SK-N-SH (cell line): ENCODE measurements around the gene SORBS2. TPM values are rescaled to one million over a fixed set of nuclear protein-coding genes. Genes with fewer than 3 reads are reported as not detected.

ENCODE experiments used
- CTCF ChIA-PET: fragments of 300-600, 350-600 bp; formaldehyde crosslinking; extraction: SDS; loops from one replicate; lab custom pipeline; 2021; lab: Yijun Ruan, JAX
- POLR2A ChIA-PET: fragments of 350-600 bp; sonication (Branson Sonifier 250); formaldehyde crosslinking; extraction: SDS; loops from one replicate; lab custom pipeline; 2020; ENCODE audit warnings: antibody characterized with exemption, inconsistent platforms; lab: Yijun Ruan, JAX
- DNase-seq: peaks from one replicate; pipeline ENCODE4 v3.0.0; 2012
- H2AFZ ChIP-seq: fragments of 200-600 bp; sonication (generic); 2 replicates; pipeline ENCODE4 v1.8.1; 2016; ENCODE audit warnings: antibody characterized with exemption, mild to moderate bottlenecking, low read depth
- H3F3A ChIP-seq: fragments of 200-600 bp; sonication (generic); replicated peaks from 2 replicates; pipeline ENCODE3; 2016; ENCODE audit warnings: antibody characterized with exemption, mild to moderate bottlenecking; ENCODE audit not compliant: insufficient read depth
- H3K27ac ChIP-seq, 2 experiments: fragments of 200-500 bp in 1 of 2; fragments of 200-600 bp in 1 of 2; sonication (Bioruptor generic) in 1 of 2; sonication (generic), shearing (Covaris generic) in 1 of 2; 2 replicates each; pipeline versions ENCODE4 v1.5.1 to v1.6.1; 2014 to 2016; ENCODE audit warnings: low read depth in 2 of 2, inconsistent platforms in 1 of 2, low read length in 1 of 2, mild to moderate bottlenecking in 1 of 2, mixed read lengths in 1 of 2
- H3K27me3 ChIP-seq: fragments of 200-600 bp; sonication (generic), shearing (Covaris generic); 2 replicates; pipeline ENCODE4 v1.6.1; 2016; ENCODE audit warnings: mixed run types; ENCODE audit not compliant: insufficient read depth
- H3K36me3 ChIP-seq, 2 experiments: fragments of 200-500 bp in 1 of 2; fragments of 200-600 bp in 1 of 2; sonication (Bioruptor generic) in 1 of 2; sonication (generic) in 1 of 2; replicated peaks in 1 of 2; 2 replicates each; pipeline versions ENCODE3 to v1.5.1; 2014 to 2016; ENCODE audit warnings: low read length in 1 of 2, mild to moderate bottlenecking in 1 of 2; ENCODE audit not compliant: insufficient read depth in 2 of 2, control insufficient read depth in 1 of 2
- H3K4me1 ChIP-seq, 2 experiments: fragments of 200-500 bp in 1 of 2; fragments of 200-600 bp in 1 of 2; sonication (Bioruptor generic) in 1 of 2; sonication (generic), shearing (Covaris generic) in 1 of 2; 2 replicates each; pipeline versions ENCODE4 v1.5.1 to v1.6.1; 2014 to 2016; ENCODE audit warnings: low read depth in 1 of 2, low read length in 1 of 2, mixed run types in 1 of 2; ENCODE audit not compliant: insufficient read depth in 2 of 2, control insufficient read depth in 1 of 2
- H3K4me2 ChIP-seq: fragments of 200-600 bp; sonication (generic), shearing (Covaris generic); 2 replicates; pipeline ENCODE4 v1.6.1; 2017; ENCODE audit warnings: mixed run types
- H3K4me3 ChIP-seq, 2 experiments: fragments of 200-500 bp in 1 of 2; fragments of 200-600 bp in 1 of 2; sonication (Bioruptor generic) in 1 of 2; sonication (generic), shearing (Covaris generic) in 1 of 2; 2 replicates each; pipeline versions ENCODE4 v1.5.1 to v1.8.1; 2014 to 2016; ENCODE audit warnings: low read depth in 2 of 2, inconsistent platforms in 1 of 2, low read length in 1 of 2, mild to moderate bottlenecking in 1 of 2, mixed read lengths in 1 of 2, moderate library complexity in 1 of 2
- H3K79me2 ChIP-seq: fragments of 200-600 bp; sonication (generic); 2 replicates; pipeline ENCODE4 v1.8.1; 2017; ENCODE audit warnings: mild to moderate bottlenecking; ENCODE audit not compliant: insufficient read depth
- H3K9ac ChIP-seq: fragments of 200-600 bp; sonication (generic); 2 replicates; pipeline ENCODE4 v1.6.1; 2017; ENCODE audit warnings: mixed run types
- H3K9me2 ChIP-seq: fragments of 200-600 bp; sonication (generic); 2 replicates; pipeline ENCODE4 v1.6.1; 2017; ENCODE audit warnings: mixed run types
- H3K9me3 ChIP-seq: fragments of 200-600 bp; sonication (generic); 2 replicates; pipeline ENCODE4 v1.6.1; 2017; ENCODE audit warnings: mixed run types, mild to moderate bottlenecking, moderate library complexity
- H4K20me1 ChIP-seq: fragments of 200-600 bp; sonication (generic); 2 replicates; pipeline ENCODE4 v1.6.1; 2017; ENCODE audit warnings: mild to moderate bottlenecking, mixed run types; ENCODE audit not compliant: insufficient read depth
- CHD2 ChIP-seq: fragments of 150-350 bp; IDR thresholded peaks from 2 replicates; pipeline ENCODE4 v1.6.1; 2018; ENCODE audit warnings: low read length; ENCODE audit not compliant: partially characterized antibody
- ELF1 ChIP-seq: IDR thresholded peaks from 2 replicates; pipeline ENCODE4 v1.4.0; 2012
- EP300 ChIP-seq, 2 experiments: IDR thresholded peaks; 2 replicates each; pipeline versions ENCODE4 v1.4.0 to v1.6.1; 2012; ENCODE audit warnings: borderline replicate concordance in 1 of 2, low read depth in 1 of 2, low read length in 1 of 2
- EZH2phosphoT487 ChIP-seq: fragments of 200-600 bp; sonication (generic); IDR thresholded peaks from 2 replicates; pipeline ENCODE4 v1.6.1; 2017; ENCODE audit warnings: low read depth, mixed run types, mild to moderate bottlenecking, antibody characterized with exemption, moderate library complexity, borderline replicate concordance
- FOSL2 ChIP-seq: IDR thresholded peaks from 2 replicates; pipeline ENCODE4 v1.4.0; 2012; ENCODE audit warnings: low read depth, mild to moderate bottlenecking, moderate library complexity, borderline replicate concordance
- FOXM1 ChIP-seq: IDR thresholded peaks from 2 replicates; pipeline ENCODE4 v1.4.0; 2012; ENCODE audit warnings: low read depth, mild to moderate bottlenecking
- GATA2 ChIP-seq: sonication (generic); formaldehyde crosslinking; IDR thresholded peaks from 2 replicates; pipeline ENCODE4 v1.5.0; 2020; ENCODE audit warnings: mild to moderate bottlenecking, missing genetic modification reagents
- MXI1 ChIP-seq: IDR thresholded peaks from 2 replicates; pipeline ENCODE4 v1.6.1; 2012; ENCODE audit warnings: mild to moderate bottlenecking, low read depth, low read length, improper control_type of control experiment
- NFIC ChIP-seq: IDR thresholded peaks from 2 replicates; pipeline ENCODE4 v1.4.0; 2012; ENCODE audit warnings: borderline replicate concordance
- NRF1 ChIP-seq: IDR thresholded peaks from 2 replicates; pipeline ENCODE4 v1.6.1; 2012; ENCODE audit warnings: low read depth, mild to moderate bottlenecking, low read length
- RCOR1 ChIP-seq: fragments of 150-350 bp; IDR thresholded peaks from 2 replicates; pipeline ENCODE4 v1.6.1; 2017; ENCODE audit warnings: antibody characterized with exemption, low read length
- RFX5 ChIP-seq: IDR thresholded peaks from 2 replicates; pipeline ENCODE4 v1.6.1; 2012; ENCODE audit warnings: mild to moderate bottlenecking, improper control_type of control experiment, low read length
- RXRA ChIP-seq: IDR thresholded peaks from 2 replicates; pipeline ENCODE4 v1.4.0; 2012; ENCODE audit warnings: low read depth, mild to moderate bottlenecking, borderline replicate concordance
- TCF12 ChIP-seq: IDR thresholded peaks from 2 replicates; pipeline ENCODE4 v1.4.0; 2012
- YY1 ChIP-seq: IDR thresholded peaks from 2 replicates; pipeline ENCODE4 v1.4.0; 2012; ENCODE audit warnings: low read depth, mild to moderate bottlenecking
- WGBS: methylation state at CpG from one replicate; pipeline ENCODE4 v1.1.6; 2017; ENCODE audit warnings: low lambda C conversion rate; 5-methylcytosine and 5-hydroxymethylcytosine counted together
- polyA plus RNA-seq, 3 experiments: library from polyadenylated mRNA; depleted of rRNA; stranded (reverse); fragments of >200 nt; gene quantifications; 2 replicates each; pipeline ENCODE4 v1.2.3, GENCODE V29; 2012
- TF ChIP-seq, protein P1 (sequence below): fragments of 200-600 bp; sonication (generic); IDR thresholded peaks from 2 replicates; pipeline ENCODE4 v1.6.1; 2017; ENCODE audit warnings: antibody characterized with exemption, mild to moderate bottlenecking, moderate library complexity
- TF ChIP-seq, protein P2 (sequence below): IDR thresholded peaks from 2 replicates; pipeline ENCODE4; 2012
- TF ChIP-seq, protein P3 (sequence below): IDR thresholded peaks from 2 replicates; pipeline ENCODE4 v1.4.0; 2012; ENCODE audit warnings: low read depth, borderline replicate concordance
- TF ChIP-seq, protein P4 (sequence below): IDR thresholded peaks from 2 replicates; pipeline ENCODE4 v1.6.1; 2012; ENCODE audit warnings: mild to moderate bottlenecking, low read depth, low read length, moderate library complexity
- TF ChIP-seq, protein P5 (sequence below): IDR thresholded peaks from 2 replicates; pipeline ENCODE4 v1.4.0; 2012; ENCODE audit warnings: low read depth, borderline replicate concordance

Gene SORBS2
- polyA plus RNA-seq, 1 of the 3 experiments (the other 2 are of a cell fraction) = 2.5 TPM

DNA sequence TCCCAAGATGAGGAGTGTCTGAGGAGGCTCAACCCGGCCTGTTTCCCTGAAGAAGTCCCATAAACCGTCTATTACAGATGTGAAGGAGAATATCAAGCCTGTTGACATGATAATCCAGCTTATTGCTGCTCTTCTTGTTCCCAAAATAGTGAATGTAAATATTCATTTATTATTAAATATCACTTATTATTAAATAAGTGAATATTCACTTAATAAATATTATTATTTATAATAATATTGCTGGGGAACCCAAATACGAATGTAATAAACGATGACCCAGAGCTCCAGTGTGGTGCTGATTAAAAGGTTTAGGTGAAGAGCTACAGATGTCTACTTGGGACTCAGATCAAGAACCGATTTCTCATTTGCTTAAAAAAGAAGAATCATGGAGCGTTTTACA is 23.8 kb upstream of the SORBS2 start:
- no peak overlapping the region for H3K4me2 ChIP-seq
- no peaks in the 10 kb centered on the region for H3K27me3 ChIP-seq
- 85% methylated on average over 6 of the region's 6 CpGs for WGBS
- ChIA-PET CTCF (interaction anchor here (1.0 kb wide), 1 partner anchor 238 kb away, joined by 3 read pairs; no protein-coding TSS in a partner anchor), POLR2A (no interaction called here)
- no peak overlapping the region for H3K9ac ChIP-seq
- peaks cover 22% of the 10 kb centered on the region for H3F3A ChIP-seq
- H2AFZ ChIP-seq = no peak overlapping the region
- H3K4me1 ChIP-seq = peaks cover 17 to 34% of the 10 kb centered on the region in 2 experiments; a peak in 3 of 4 replicates
- no peaks in the 10 kb centered on the region for H3K79me2 ChIP-seq
- no peak for DNase-seq
- H3K36me3 ChIP-seq = no peaks in the 10 kb centered on the region
- H3K4me3 ChIP-seq = no peak overlapping the region
- no peaks in the 10 kb centered on the region for H3K9me2 ChIP-seq
- no peak for TF ChIP-seq NFIC
- no peak for TF ChIP-seq ELF1
- TF ChIP-seq FOSL2 = no peak
- no peak for TF ChIP-seq YY1
- no peak for TF ChIP-seq MXI1
- TF ChIP-seq, protein P1, sequence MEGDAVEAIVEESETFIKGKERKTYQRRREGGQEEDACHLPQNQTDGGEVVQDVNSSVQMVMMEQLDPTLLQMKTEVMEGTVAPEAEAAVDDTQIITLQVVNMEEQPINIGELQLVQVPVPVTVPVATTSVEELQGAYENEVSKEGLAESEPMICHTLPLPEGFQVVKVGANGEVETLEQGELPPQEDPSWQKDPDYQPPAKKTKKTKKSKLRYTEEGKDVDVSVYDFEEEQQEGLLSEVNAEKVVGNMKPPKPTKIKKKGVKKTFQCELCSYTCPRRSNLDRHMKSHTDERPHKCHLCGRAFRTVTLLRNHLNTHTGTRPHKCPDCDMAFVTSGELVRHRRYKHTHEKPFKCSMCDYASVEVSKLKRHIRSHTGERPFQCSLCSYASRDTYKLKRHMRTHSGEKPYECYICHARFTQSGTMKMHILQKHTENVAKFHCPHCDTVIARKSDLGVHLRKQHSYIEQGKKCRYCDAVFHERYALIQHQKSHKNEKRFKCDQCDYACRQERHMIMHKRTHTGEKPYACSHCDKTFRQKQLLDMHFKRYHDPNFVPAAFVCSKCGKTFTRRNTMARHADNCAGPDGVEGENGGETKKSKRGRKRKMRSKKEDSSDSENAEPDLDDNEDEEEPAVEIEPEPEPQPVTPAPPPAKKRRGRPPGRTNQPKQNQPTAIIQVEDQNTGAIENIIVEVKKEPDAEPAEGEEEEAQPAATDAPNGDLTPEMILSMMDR = no peak
- TF ChIP-seq RXRA = no peak
- TF ChIP-seq RCOR1 = no peak
- TF ChIP-seq RFX5 = no peak
- no peak for TF ChIP-seq CHD2
- no peak for TF ChIP-seq NRF1
- no peak overlapping the region for H3K27ac ChIP-seq
- no peaks in the 10 kb centered on the region for H4K20me1 ChIP-seq
- no peaks in the 10 kb centered on the region for H3K9me3 ChIP-seq

DNA sequence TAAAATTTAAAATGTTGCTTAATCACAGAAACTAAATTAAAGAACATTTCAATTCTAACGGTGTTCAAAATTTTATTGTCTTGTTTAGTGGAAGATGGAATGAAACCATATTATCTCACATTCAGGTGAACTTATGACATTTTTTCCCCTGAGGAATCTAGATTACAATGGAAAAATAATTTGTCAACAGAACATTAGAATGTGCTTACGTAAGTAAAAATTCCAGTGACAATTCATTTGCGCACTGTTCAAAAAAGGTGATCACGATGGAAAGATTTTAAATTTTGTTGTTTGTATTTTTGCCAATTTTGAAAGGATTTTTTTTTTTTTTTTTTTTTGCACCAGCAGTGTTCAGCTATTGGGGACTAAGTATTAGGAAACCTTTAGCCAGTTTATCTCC is 23.3 kb upstream of the SORBS2 start:
- peaks cover 17 to 30% of the 10 kb centered on the region in 2 experiments; a peak in 3 of 4 replicates for H3K4me1 ChIP-seq
- no peaks in the 10 kb centered on the region for H3K27me3 ChIP-seq
- H3K79me2 ChIP-seq = no peaks in the 10 kb centered on the region
- H3K4me2 ChIP-seq = no peak overlapping the region
- 95% methylated on average over 4 of the region's 4 CpGs for WGBS
- H3K36me3 ChIP-seq = no peaks in the 10 kb centered on the region
- DNase-seq = no peak
- peaks cover 18% of the 10 kb centered on the region for H3F3A ChIP-seq
- H3K4me3 ChIP-seq = no peak overlapping the region
- H3K9me2 ChIP-seq = no peaks in the 10 kb centered on the region
- ChIA-PET POLR2A (no interaction called here), CTCF (interaction anchor here (1.0 kb wide), 1 partner anchor 237 kb away, joined by 3 read pairs; no protein-coding TSS in a partner anchor)
- H2AFZ ChIP-seq = no peak overlapping the region
- no peaks in the 10 kb centered on the region for H4K20me1 ChIP-seq
- no peak overlapping the region for H3K9ac ChIP-seq
- H3K27ac ChIP-seq = no peak overlapping the region
- H3K9me3 ChIP-seq = no peaks in the 10 kb centered on the region
- TF ChIP-seq FOXM1 = no peak
- TF ChIP-seq EZH2phosphoT487 = no peak
- no peak for TF ChIP-seq GATA2 (CRISPR knock-in tag)
- no peak for TF ChIP-seq NFIC
- TF ChIP-seq, protein P2, sequence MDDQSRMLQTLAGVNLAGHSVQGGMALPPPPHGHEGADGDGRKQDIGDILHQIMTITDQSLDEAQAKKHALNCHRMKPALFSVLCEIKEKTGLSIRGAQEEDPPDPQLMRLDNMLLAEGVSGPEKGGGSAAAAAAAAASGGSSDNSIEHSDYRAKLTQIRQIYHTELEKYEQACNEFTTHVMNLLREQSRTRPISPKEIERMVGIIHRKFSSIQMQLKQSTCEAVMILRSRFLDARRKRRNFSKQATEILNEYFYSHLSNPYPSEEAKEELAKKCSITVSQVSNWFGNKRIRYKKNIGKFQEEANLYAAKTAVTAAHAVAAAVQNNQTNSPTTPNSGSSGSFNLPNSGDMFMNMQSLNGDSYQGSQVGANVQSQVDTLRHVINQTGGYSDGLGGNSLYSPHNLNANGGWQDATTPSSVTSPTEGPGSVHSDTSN = no peak
- TF ChIP-seq TCF12 = no peak
- no peak for TF ChIP-seq EP300 (IDR thresholded peaks at IDR 0.05; ENCODE audit: borderline replicate concordance in 1 of 2, low read depth in 1 of 2, low read length in 1 of 2)
- TF ChIP-seq RFX5 = no peak
- TF ChIP-seq, protein P3, sequence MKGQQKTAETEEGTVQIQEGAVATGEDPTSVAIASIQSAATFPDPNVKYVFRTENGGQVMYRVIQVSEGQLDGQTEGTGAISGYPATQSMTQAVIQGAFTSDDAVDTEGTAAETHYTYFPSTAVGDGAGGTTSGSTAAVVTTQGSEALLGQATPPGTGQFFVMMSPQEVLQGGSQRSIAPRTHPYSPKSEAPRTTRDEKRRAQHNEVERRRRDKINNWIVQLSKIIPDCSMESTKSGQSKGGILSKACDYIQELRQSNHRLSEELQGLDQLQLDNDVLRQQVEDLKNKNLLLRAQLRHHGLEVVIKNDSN = no peak
- TF ChIP-seq, protein P4, sequence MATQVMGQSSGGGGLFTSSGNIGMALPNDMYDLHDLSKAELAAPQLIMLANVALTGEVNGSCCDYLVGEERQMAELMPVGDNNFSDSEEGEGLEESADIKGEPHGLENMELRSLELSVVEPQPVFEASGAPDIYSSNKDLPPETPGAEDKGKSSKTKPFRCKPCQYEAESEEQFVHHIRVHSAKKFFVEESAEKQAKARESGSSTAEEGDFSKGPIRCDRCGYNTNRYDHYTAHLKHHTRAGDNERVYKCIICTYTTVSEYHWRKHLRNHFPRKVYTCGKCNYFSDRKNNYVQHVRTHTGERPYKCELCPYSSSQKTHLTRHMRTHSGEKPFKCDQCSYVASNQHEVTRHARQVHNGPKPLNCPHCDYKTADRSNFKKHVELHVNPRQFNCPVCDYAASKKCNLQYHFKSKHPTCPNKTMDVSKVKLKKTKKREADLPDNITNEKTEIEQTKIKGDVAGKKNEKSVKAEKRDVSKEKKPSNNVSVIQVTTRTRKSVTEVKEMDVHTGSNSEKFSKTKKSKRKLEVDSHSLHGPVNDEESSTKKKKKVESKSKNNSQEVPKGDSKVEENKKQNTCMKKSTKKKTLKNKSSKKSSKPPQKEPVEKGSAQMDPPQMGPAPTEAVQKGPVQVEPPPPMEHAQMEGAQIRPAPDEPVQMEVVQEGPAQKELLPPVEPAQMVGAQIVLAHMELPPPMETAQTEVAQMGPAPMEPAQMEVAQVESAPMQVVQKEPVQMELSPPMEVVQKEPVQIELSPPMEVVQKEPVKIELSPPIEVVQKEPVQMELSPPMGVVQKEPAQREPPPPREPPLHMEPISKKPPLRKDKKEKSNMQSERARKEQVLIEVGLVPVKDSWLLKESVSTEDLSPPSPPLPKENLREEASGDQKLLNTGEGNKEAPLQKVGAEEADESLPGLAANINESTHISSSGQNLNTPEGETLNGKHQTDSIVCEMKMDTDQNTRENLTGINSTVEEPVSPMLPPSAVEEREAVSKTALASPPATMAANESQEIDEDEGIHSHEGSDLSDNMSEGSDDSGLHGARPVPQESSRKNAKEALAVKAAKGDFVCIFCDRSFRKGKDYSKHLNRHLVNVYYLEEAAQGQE = no peak
- TF ChIP-seq, protein P5, sequence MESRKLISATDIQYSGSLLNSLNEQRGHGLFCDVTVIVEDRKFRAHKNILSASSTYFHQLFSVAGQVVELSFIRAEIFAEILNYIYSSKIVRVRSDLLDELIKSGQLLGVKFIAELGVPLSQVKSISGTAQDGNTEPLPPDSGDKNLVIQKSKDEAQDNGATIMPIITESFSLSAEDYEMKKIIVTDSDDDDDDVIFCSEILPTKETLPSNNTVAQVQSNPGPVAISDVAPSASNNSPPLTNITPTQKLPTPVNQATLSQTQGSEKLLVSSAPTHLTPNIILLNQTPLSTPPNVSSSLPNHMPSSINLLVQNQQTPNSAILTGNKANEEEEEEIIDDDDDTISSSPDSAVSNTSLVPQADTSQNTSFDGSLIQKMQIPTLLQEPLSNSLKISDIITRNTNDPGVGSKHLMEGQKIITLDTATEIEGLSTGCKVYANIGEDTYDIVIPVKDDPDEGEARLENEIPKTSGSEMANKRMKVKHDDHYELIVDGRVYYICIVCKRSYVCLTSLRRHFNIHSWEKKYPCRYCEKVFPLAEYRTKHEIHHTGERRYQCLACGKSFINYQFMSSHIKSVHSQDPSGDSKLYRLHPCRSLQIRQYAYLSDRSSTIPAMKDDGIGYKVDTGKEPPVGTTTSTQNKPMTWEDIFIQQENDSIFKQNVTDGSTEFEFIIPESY = no peak
